Activated naive CD8-positive, alpha-beta T cell (primary cell): ENCODE results near the gene BCLAF1.

ENCODE experiments used
- H3K27ac Mint-ChIP-seq: one replicate; pipeline ENCODE4 v1.8.0; 2021; ENCODE audit warnings: mixed read lengths
- H3K27me3 Mint-ChIP-seq: one replicate; pipeline ENCODE4 v1.8.0; 2021; ENCODE audit warnings: mixed read lengths
- H3K36me3 Mint-ChIP-seq: one replicate; pipeline ENCODE4 v1.8.0; 2021; ENCODE audit warnings: mixed read lengths
- H3K4me1 Mint-ChIP-seq: one replicate; pipeline ENCODE4 v1.8.0; 2021; ENCODE audit warnings: low read depth, mixed read lengths
- H3K4me3 Mint-ChIP-seq: one replicate; pipeline ENCODE4 v1.8.0; 2021; ENCODE audit warnings: mild to moderate bottlenecking, mixed read lengths
- H3K9me3 Mint-ChIP-seq: one replicate; pipeline ENCODE4 v1.8.0; 2021; ENCODE audit warnings: low read depth, mixed read lengths

Gene BCLAF1

DNA sequence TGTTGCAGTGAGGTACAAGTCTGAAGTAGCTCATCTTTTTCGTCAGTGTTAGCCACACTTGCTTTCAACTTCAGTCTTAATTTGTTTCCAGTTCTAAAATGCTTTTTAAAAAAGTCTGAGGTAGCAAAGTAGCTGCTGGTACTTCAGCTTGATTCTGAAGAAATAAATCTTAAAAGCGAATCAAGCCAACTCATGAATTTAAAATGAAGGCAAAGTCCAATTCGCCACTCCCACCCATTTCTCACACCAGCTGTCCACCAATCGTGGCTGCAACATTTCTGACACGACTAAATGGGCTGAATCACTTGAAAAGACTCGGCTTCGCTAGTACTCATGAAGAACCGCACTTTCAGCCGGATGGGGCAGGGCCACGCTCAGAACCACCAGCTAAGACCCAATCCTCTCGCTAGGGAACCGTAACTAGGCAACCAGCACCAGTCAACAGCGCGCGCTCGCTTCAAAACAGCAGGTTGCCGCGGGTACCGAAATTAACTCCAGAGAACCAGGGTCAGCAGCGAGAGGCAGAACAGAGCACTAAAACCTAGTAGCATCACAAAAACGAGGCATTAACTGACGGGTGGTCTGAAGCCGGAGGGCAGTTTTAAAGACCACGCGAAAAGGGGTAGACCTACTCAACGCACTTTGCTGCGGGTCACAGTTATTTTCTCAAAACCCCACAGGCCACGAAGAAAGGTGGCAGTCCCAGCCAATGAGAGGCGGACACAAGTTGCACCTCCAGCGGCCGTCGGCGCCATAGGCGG, 900 bp downstream of the BCLAF1 start:
- Mint-ChIP-seq H3K9me3 (no peaks in the 10 kb centered on the region), H3K4me3 (peak overlapping the region; percentile 95), H3K27me3 (no peaks in the 10 kb centered on the region), H3K27ac (peak overlapping the region; percentile 100), H3K4me1 (peaks cover 54% of the 10 kb centered on the region), H3K36me3 (peaks cover 6% of the 10 kb centered on the region)

DNA sequence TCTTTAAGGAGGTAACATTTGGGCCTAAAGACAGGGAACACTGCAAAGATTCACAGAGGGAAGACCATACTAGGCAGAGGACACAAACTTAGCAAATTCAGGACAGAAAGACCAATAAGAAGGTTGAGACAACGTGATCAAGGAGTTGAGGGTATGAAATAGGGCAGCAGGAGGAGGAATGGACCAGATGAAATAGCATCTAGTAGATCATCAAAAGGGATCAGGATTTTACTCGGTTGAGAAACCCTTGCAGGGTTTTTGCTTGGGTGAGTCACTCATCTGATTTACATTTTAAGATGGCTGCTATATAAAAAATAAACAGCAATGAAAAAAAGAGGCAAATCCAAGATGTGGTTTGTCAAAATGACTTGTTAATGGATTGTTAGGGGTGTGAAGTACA, 4.7 kb downstream of the BCLAF1 start:
- Mint-ChIP-seq H3K4me3 (peak overlapping the region; percentile 95), H3K4me1 (peaks cover 74% of the 10 kb centered on the region), H3K27me3 (no peaks in the 10 kb centered on the region), H3K27ac (peak overlapping the region; percentile 78), H3K36me3 (peaks cover 10% of the 10 kb centered on the region), H3K9me3 (no peaks in the 10 kb centered on the region)

DNA sequence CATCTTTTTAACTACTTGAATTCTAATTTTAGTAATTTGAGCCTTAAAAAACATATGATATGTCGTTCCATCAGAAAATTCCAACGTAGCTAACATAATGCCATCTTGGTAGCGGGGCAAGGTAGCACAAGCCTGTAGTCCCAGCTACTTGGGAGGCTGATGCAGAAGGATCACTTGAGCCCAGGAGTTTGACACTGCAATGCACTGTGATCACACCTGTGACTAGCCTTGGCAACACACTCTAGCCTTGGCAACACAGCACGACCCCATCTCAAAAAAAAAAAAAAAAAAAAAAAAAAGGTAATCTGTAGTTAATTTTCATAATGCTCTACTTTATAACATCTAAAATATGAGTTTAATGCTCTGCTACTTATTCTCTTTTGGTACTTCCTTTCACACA, 6.7 kb downstream of the BCLAF1 start:
- peaks cover 5% of the 10 kb centered on the region for H3K36me3 Mint-ChIP-seq

DNA sequence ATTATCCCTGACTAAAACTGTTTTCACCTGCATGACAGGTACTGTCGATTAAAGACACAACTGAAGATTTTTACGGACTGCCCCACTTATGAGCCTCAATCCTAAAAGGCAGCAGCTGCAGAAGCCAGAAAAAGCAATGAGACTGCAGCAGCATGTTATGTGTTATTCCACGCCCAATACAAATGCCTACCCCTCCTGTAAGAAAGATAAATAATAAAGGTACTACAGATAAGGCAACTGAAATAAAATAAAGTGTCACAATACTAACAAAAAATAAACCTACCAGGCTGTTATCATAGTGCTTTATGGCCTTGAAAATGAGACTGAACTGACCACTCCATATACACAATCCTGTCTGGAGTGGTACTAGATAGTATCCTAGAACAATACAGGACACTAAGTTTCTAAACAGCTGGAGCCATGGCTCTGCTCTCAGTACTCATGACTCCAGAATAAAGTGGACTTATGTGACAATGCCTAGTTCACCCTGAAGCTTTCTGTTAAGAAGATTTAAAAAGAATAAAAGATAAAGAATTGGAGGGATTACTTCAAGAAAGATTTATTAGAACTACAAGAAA, 9.5 kb downstream of the BCLAF1 start:
- no peaks in the 10 kb centered on the region for H3K27me3 Mint-ChIP-seq
- peak overlapping the region; percentile 1 for H3K27ac Mint-ChIP-seq
- H3K4me1 Mint-ChIP-seq, result peaks cover 77% of the 10 kb centered on the region
- H3K36me3 Mint-ChIP-seq, result peaks cover 4% of the 10 kb centered on the region
- peak overlapping the region; percentile 3 for H3K4me3 Mint-ChIP-seq
- no peaks in the 10 kb centered on the region for H3K9me3 Mint-ChIP-seq

More for the DNA sequence above, 6.7 kb downstream of the BCLAF1 start:
- Mint-ChIP-seq H3K27ac (no peak overlapping the region), H3K4me1 (peaks cover 84% of the 10 kb centered on the region), H3K27me3 (no peaks in the 10 kb centered on the region), H3K4me3 (peak overlapping the region; percentile 81), H3K9me3 (no peaks in the 10 kb centered on the region)

DNA sequence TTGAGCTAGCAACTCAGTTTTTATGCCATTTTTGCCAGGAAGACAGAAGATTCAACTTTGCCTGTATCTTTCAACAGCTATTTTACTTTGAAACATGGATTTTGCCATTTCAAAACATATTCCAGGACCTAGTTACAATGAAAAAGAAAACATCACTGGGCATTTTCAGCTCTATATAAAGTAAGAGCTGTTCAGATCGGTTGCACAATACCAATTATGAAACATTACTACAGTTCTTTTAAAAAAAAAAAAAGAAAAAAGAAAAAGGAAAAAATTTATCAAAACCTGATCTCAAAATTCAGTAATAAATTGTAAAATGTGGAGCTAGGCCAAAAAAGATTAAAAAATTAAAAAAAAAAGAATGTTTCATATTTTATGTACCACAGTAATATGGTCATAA, 15.6 kb downstream of the BCLAF1 start:
- Mint-ChIP-seq H3K4me1 (peaks cover 55% of the 10 kb centered on the region), H3K36me3 (peaks cover 3% of the 10 kb centered on the region), H3K4me3 (no peak overlapping the region), H3K27ac (peak overlapping the region; percentile 34), H3K27me3 (no peaks in the 10 kb centered on the region), H3K9me3 (no peaks in the 10 kb centered on the region)

DNA sequence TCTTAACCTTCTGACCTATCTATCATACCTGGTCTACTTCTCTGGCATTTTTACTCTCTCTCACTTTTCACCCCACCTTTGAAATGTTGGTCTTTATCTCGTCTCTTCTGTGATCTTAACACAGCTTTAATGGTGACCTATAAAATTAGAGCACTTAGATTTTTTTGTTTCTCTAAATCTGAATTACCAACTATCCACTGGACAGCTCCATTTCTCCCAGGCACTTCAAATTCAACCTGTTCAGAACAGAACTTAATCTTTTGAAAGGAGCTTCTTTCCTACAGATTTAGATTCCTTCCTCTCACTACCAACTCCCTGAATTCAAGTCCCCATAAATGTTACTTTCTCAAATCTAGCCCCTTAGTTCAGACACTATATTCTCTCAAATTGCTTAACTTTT, 24.5 kb downstream of the BCLAF1 start:
- peaks cover 46% of the 10 kb centered on the region for H3K4me1 Mint-ChIP-seq
- H3K27ac Mint-ChIP-seq, result peak overlapping the region; percentile 73
- H3K4me3 Mint-ChIP-seq, result no peak overlapping the region
- peaks cover 15% of the 10 kb centered on the region for H3K36me3 Mint-ChIP-seq
- no peaks in the 10 kb centered on the region for H3K9me3 Mint-ChIP-seq
- no peaks in the 10 kb centered on the region for H3K27me3 Mint-ChIP-seq

DNA sequence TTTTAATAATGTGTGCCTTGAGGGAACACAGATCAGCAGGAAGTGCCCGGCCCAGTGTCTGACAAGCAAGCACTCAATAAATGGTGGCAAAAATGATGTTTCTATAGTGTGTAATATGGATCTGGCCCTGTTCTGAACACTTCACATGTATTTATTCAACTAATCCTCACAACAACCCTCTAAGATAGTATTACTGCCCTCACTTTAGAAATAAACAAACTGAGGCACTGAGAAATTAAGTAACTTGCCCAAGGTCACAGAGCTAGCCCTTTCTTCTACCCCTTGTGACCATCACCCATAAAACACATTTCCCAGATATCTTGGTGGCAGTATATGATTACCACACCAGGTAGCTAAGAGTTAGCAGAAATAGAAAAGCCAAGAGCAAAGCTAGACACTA, 26.7 kb downstream of the BCLAF1 start:
- Mint-ChIP-seq H3K9me3 (no peaks in the 10 kb centered on the region), H3K4me1 (peaks cover 38% of the 10 kb centered on the region), H3K4me3 (no peak overlapping the region), H3K27ac (peak overlapping the region; percentile 2), H3K36me3 (peaks cover 12% of the 10 kb centered on the region), H3K27me3 (no peaks in the 10 kb centered on the region)

DNA sequence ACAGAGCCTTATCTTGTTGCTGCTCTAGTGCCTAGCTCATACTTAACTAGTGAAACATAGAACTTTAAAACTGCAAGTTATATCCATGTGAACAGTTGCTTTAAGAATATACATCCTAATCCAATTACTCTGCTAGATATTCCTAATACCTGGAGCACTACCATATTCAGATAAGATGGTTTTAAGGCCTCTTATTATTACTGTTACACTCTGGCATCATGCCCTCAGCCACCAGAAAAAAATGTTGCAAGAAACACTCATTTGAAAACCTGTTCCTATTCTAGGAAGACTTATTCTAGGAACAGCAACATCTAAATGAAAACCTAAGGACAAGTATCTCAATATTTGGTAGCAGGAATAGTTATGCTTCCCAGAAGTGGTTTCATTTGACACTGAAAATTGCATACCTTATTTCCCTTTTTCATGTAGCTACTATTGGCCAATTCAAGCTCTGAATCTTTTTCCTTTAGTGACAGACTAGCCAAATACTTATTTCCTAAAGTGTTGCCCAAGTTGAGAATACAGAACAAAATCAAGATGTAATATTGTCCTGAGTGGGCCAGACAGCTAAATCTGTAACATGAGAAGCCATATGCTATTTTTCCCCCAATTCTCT, 34.7 kb downstream of the BCLAF1 start:
- no peak overlapping the region for H3K4me3 Mint-ChIP-seq
- H3K4me1 Mint-ChIP-seq, result peaks cover 18% of the 10 kb centered on the region
- no peaks in the 10 kb centered on the region for H3K27me3 Mint-ChIP-seq
- no peak overlapping the region for H3K27ac Mint-ChIP-seq
- no peaks in the 10 kb centered on the region for H3K9me3 Mint-ChIP-seq
- no peaks in the 10 kb centered on the region for H3K36me3 Mint-ChIP-seq

DNA sequence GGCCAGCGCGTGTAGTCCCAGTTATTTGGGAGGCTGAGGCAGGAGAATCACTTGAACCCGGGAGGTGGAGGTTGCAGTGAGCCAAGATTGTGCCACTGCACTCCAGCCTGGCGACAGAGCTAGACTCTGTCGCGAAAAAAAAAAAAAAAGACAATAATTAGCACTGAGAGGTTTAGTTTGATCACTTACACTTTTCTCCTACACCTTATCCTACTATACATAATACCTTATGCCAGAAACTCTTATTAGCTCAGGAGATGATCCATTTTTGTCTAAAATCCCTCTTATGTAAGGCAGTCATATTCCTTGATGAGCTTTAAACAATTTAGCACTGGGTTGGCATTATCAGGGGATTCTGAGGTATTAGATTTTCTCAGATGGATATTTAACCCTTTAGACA, 35.9 kb downstream of the BCLAF1 start:
- H3K4me1 Mint-ChIP-seq, result peaks cover 29% of the 10 kb centered on the region
- no peaks in the 10 kb centered on the region for H3K36me3 Mint-ChIP-seq
- no peaks in the 10 kb centered on the region for H3K27me3 Mint-ChIP-seq
- peak overlapping the region; percentile 41 for H3K27ac Mint-ChIP-seq
- no peak overlapping the region for H3K4me3 Mint-ChIP-seq
- H3K9me3 Mint-ChIP-seq, result no peaks in the 10 kb centered on the region

DNA sequence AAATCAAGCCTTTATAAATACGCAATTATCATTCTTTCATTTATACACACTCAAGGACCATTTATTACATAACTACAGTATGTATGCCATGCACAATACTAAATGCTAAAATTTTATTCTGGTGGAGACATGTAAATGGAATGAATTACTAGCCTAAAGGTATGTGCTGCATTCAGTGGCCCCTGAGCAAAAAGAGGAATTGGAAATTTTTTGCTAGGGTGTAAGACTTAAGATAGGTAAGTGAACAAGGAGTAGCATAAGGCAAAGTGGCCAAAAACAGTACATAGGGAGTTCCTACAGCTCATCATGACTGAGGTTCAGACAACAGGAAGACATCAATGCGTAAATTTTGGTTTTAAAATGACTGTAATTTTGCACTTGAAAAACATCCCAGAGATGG, 37.2 kb downstream of the BCLAF1 start:
- Mint-ChIP-seq H3K9me3 (no peaks in the 10 kb centered on the region), H3K4me1 (peaks cover 30% of the 10 kb centered on the region), H3K36me3 (no peaks in the 10 kb centered on the region), H3K27me3 (no peaks in the 10 kb centered on the region), H3K27ac (no peak overlapping the region), H3K4me3 (no peak overlapping the region)

DNA sequence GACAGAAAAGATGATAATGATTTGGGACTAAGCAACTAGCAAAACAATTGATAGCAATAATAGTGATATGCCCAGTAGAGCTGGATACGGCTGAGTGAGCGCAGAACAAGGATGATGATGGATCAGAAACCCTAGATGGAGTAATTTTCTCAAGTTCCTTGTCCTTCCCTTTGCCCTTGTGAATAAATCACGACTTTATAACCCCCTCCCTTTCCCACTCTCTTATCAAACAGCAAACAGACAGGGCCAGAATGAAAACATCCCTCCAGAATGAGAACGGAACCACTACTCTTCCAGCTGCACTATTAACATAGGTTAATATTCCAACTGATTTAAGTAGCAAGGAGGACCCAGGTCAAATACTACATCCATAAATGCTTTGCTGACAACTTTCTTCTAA, 38.3 kb downstream of the BCLAF1 start:
- Mint-ChIP-seq H3K27me3 (no peaks in the 10 kb centered on the region), H3K36me3 (peaks cover 2% of the 10 kb centered on the region), H3K9me3 (no peaks in the 10 kb centered on the region), H3K4me3 (peak overlapping the region; percentile 92), H3K4me1 (peaks cover 30% of the 10 kb centered on the region), H3K27ac (peak overlapping the region; percentile 16)

DNA sequence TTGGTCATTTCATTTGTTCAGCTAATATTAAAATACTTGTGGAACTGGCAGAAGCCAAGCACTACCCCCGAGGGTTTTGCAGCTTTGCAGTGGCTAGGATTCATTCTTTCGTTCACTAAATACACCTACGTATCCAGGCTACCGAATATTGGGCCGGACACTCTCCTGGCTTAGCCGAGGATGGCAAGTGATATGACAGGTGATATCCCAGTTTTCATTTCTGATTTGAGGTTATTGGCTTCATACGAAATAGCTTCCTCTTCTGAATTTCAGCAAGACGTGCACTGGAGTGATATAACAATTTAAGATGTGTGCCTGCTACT, 39.0 kb downstream of the BCLAF1 start:
- H3K27me3 Mint-ChIP-seq, result no peaks in the 10 kb centered on the region

DNA sequence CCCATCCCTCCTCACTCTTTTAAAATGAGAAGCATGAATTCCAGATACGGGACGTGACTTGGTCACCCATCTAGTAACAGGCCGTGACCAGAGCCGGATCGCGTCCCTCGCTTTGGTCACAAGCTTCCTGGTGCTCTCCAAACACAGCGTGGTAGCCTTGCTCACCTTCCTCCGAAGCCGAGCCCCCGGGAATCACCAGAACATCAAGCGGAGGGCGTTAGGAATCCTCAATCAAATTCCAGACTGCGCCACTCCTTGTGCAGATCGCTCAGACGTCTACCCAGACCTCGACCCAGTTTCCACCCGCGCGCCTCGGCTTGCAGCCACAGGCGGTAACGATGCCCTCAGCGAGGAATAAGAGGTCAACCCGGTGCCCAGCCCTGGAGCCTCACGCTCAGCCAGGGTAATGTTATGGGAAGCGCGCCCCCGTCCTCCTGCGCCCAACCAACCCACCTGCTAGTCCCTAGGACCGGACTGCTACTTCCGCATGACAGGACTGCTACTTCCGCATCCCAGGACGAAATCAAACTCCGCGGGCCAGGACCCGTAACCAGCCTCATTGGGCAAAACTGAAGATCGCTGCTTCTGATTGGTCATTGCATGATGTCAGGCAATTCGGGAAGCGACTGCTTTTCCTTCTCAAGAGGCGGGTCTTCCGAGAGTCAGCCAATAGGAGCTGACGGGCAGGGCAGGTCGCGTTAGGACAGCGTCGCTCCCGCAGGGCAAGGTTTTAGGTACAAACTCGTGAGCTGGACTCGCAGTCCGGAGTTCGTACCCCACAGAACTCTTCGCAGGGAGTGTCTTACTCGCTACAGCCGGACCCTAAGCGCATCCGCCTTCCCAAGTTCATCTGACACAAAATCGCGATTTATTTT, 39.6 kb downstream of the BCLAF1 start, which contains the start of gene MTFR2:
TSS of gene MTFR2 (minus strand) at position 501 of the 875 bp plus-strand sequence. CDS start 1,212 bp downstream, outside the sequence.
- peak within 1 kb of the TSS; percentile 84 for H3K27ac Mint-ChIP-seq
- H3K4me3 Mint-ChIP-seq, result peak within 1 kb of the TSS; percentile 92
- peaks cover 30% of the 10 kb centered on the region for H3K4me1 Mint-ChIP-seq
- no peaks in the 10 kb centered on the region for H3K27me3 Mint-ChIP-seq
- no peaks in the 10 kb centered on the region for H3K9me3 Mint-ChIP-seq
- H3K36me3 Mint-ChIP-seq, result peaks cover 2% of the 10 kb centered on the region

More for the DNA sequence above, 39.0 kb downstream of the BCLAF1 start:
- H3K27ac Mint-ChIP-seq, result peak overlapping the region; percentile 84
- H3K4me3 Mint-ChIP-seq, result peak overlapping the region; percentile 92
- H3K36me3 Mint-ChIP-seq, result peaks cover 2% of the 10 kb centered on the region
- peaks cover 30% of the 10 kb centered on the region for H3K4me1 Mint-ChIP-seq
- H3K9me3 Mint-ChIP-seq, result no peaks in the 10 kb centered on the region

DNA sequence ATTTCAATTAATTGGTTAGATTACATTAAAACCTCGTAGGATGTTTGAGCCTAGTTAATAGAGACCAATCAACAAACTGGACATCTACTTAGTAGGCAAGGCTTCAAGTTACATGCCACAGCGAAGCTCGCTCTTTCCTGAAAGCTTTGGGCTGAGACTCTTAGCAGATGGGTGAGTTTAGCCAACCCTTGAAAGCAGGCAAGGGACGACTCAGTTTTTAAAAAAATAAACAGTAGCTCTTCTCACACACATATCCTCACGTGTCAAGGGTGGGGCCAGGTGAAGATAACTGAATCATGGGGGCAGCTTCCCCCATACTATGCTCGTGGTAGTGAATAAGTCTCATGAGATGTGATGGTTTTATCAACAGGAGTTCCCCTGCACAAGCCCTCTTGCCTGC, 40.3 kb downstream of the BCLAF1 start:
- Mint-ChIP-seq H3K27me3 (no peaks in the 10 kb centered on the region), H3K27ac (peak overlapping the region; percentile 84), H3K36me3 (peaks cover 2% of the 10 kb centered on the region), H3K9me3 (no peaks in the 10 kb centered on the region), H3K4me3 (peak overlapping the region; percentile 92), H3K4me1 (peaks cover 30% of the 10 kb centered on the region)
